ENCODE data around the gene S100A5. TPM values are rescaled to one million over a fixed set of nuclear protein-coding genes. Genes with fewer than 3 reads are reported as not detected.

Gene S100A5
- total RNA-seq, 1 donor from 2014 or later = not detected

DNA sequence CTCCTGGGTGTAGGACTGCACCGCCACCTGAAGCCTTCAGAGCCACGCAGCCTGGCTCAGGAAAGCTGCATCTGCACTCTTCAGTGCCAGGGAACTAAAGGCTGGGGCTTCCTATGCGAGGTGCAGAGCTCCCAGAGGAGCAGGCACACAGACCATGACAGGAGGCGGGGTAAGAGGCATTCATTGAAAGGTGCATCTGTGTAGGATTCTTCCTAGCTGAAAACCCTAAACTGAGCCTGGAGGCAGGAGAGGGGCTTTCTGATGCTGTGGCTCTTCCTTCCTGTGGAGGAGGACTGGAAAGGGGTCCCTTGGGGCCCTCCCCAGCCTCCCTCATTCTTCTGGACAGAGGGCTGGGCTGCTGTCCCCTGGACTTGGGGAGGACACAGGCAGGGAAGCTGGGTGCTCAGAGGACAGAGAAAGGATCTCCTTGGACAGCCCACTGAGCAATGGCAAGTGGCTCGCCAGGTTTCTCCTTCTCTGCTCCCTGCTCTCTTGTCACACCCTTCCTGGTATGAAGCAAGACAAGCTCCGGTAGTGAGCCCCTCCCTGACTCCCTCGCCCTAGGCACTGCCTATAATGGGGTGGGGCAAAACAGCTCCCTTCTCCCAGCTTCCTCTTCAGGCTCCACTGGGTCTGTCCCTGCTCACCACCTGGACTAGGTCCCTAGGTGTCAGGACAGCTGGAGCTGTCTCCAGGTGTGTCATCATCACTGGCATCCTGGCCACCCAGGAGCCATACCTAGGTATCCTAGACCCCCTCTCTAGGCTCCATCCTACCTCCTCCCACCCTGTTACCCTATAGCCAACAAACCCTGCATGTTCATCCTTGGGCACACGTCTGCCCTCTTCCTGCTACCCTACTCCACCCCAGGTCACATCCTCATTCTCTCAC is 25.0 kb downstream of the S100A5 start:
- no peak overlapping the region for H3K27ac Mint-ChIP-seq (ENCODE audit: unreplicated experiment)
- H3K9me3 Mint-ChIP-seq (ENCODE audit: unreplicated experiment) = peaks cover 2% of the 10 kb centered on the region
- H3K36me3 Mint-ChIP-seq (ENCODE audit: unreplicated experiment) = no peaks in the 10 kb centered on the region
- no peak for DNase-seq
- H3K4me1 Mint-ChIP-seq (ENCODE audit: low read depth, unreplicated experiment) = peaks cover 3% of the 10 kb centered on the region
- TF ChIP-seq, protein P1, sequence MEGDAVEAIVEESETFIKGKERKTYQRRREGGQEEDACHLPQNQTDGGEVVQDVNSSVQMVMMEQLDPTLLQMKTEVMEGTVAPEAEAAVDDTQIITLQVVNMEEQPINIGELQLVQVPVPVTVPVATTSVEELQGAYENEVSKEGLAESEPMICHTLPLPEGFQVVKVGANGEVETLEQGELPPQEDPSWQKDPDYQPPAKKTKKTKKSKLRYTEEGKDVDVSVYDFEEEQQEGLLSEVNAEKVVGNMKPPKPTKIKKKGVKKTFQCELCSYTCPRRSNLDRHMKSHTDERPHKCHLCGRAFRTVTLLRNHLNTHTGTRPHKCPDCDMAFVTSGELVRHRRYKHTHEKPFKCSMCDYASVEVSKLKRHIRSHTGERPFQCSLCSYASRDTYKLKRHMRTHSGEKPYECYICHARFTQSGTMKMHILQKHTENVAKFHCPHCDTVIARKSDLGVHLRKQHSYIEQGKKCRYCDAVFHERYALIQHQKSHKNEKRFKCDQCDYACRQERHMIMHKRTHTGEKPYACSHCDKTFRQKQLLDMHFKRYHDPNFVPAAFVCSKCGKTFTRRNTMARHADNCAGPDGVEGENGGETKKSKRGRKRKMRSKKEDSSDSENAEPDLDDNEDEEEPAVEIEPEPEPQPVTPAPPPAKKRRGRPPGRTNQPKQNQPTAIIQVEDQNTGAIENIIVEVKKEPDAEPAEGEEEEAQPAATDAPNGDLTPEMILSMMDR (IDR thresholded peaks at IDR 0.05; ENCODE audit: partially characterized antibody, unreplicated experiment) = no peak
- peaks cover 8% of the 10 kb centered on the region for H3K27me3 Mint-ChIP-seq (ENCODE audit: unreplicated experiment)
- no peak overlapping the region for H3K4me3 Mint-ChIP-seq (ENCODE audit: unreplicated experiment)

DNA sequence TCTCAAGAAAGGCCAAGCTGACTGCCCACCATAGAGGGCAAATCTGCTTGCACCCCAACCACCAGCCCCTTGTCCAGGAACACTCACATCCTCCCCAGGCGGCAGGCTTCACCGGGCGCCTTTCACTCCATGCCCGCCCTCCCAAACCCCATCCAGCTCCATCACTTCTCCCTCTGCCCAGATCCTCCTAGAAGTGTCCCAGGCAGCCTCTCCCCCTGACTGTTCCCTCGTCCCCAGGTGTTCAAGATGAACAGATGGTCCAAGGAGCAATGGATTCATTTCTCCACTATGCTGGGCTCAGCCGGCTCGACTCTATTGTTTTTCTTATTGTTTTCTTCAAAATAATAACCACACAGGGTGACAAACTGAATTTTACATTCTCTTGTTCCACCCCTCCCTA is 27.1 kb downstream of the S100A5 start:
- H3K27ac Mint-ChIP-seq (ENCODE audit: unreplicated experiment) = no peak overlapping the region
- peaks cover 2% of the 10 kb centered on the region for H3K9me3 Mint-ChIP-seq (ENCODE audit: unreplicated experiment)
- H3K27me3 Mint-ChIP-seq (ENCODE audit: unreplicated experiment) = peaks cover 6% of the 10 kb centered on the region
- peaks cover 3% of the 10 kb centered on the region for H3K4me1 Mint-ChIP-seq (ENCODE audit: low read depth, unreplicated experiment)
- no peaks in the 10 kb centered on the region for H3K36me3 Mint-ChIP-seq (ENCODE audit: unreplicated experiment)
- no peak overlapping the region for H3K4me3 Mint-ChIP-seq (ENCODE audit: unreplicated experiment)
- TF ChIP-seq, protein P1 (IDR thresholded peaks at IDR 0.05; ENCODE audit: partially characterized antibody, unreplicated experiment) = no peak
- DNase-seq = no peak

DNA sequence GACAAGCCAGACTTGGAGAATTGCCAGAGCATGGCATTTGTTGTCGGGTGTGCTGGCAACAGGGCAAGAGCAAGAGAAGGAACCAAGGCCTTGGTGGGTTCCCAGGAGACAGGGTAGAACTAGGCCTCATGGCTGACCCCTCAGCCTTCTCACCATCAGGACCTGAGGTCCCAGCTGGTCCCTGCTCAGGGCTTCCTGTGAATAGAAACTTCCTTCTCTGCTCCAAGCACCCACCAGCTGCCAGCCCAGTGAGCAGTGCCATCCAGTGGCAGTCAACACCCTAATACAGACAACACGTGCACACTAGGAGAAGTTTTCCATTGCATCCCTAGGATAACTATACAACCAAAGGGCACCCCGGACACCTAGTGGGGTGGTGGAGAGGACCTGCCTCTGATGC is 27.7 kb downstream of the S100A5 start:
- H3K9me3 Mint-ChIP-seq (ENCODE audit: unreplicated experiment) = peaks cover 2% of the 10 kb centered on the region
- H3K36me3 Mint-ChIP-seq (ENCODE audit: unreplicated experiment) = no peaks in the 10 kb centered on the region
- TF ChIP-seq, protein P1 (IDR thresholded peaks at IDR 0.05; ENCODE audit: partially characterized antibody, unreplicated experiment) = no peak
- no peak overlapping the region for H3K27ac Mint-ChIP-seq (ENCODE audit: unreplicated experiment)
- peaks cover 3% of the 10 kb centered on the region for H3K4me1 Mint-ChIP-seq (ENCODE audit: low read depth, unreplicated experiment)
- DNase-seq = no peak
- no peak overlapping the region for H3K4me3 Mint-ChIP-seq (ENCODE audit: unreplicated experiment)
- peaks cover 8% of the 10 kb centered on the region for H3K27me3 Mint-ChIP-seq (ENCODE audit: unreplicated experiment)

DNA sequence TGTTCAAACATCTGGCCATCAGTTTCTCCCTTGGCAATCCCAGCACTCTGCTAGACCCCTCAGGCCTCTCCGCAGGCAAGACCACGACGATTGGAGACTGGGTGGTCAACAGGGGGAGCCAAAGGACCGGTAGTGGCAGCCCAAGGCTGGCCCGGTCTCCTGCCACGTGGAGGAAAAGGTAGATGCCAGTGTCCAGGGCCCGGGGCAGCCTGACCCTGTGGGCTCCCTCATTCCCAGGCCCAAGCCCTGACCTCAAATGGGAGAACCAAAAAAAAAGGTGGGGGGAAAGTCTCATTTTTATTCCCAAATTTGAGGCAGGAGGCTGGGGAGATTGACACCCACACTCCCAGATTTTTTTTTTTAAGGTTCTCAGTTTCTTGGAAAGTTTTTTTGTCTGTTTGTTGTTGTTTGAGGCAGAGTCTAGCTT is 29.7 kb downstream of the S100A5 start:
- H3K4me3 Mint-ChIP-seq (ENCODE audit: unreplicated experiment) = no peak overlapping the region
- H3K4me1 Mint-ChIP-seq (ENCODE audit: low read depth, unreplicated experiment) = no peaks in the 10 kb centered on the region
- no peak overlapping the region for H3K27ac Mint-ChIP-seq (ENCODE audit: unreplicated experiment)
- TF ChIP-seq, protein P1 (IDR thresholded peaks at IDR 0.05; ENCODE audit: partially characterized antibody, unreplicated experiment) = peak; percentile 77
- H3K9me3 Mint-ChIP-seq (ENCODE audit: unreplicated experiment) = peaks cover 2% of the 10 kb centered on the region
- peaks cover 13% of the 10 kb centered on the region for H3K27me3 Mint-ChIP-seq (ENCODE audit: unreplicated experiment)
- DNase-seq = peak; percentile 90
- no peaks in the 10 kb centered on the region for H3K36me3 Mint-ChIP-seq (ENCODE audit: unreplicated experiment)

DNA sequence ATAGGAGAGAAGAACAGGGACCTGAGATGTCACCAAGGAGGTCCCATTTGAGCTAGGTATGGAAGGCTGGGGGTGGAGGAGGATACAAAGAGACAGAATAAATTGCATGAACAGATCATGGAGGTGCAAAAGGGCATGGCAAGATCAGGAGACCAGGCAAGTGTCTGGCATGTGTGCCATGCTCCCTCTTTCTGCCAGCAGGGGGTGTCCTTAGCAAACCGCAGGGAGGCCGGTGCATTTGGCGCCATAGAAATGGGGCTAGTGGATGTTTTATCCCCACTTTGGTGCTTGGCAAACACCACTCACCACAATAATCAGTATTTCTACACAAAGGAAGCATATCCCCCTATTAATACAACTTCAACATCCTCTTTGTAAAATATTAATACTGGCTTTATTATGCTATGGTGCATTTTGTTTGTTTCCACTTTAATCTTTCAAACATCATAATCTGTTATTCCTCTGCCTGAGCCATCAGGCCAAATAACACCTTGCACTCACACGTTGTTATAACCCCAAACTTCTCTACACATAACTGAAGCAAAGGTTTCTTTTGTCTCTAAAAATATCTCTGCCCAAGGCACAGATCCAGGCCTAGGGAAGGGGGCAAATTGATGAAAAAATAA is 30.9 kb downstream of the S100A5 start:
- TF ChIP-seq, protein P1 (IDR thresholded peaks at IDR 0.05; ENCODE audit: partially characterized antibody, unreplicated experiment) = peak; percentile 72
- no peak overlapping the region for H3K4me3 Mint-ChIP-seq (ENCODE audit: unreplicated experiment)
- peaks cover 2% of the 10 kb centered on the region for H3K9me3 Mint-ChIP-seq (ENCODE audit: unreplicated experiment)
- peak; percentile 82 for DNase-seq
- no peak overlapping the region for H3K27ac Mint-ChIP-seq (ENCODE audit: unreplicated experiment)
- no peaks in the 10 kb centered on the region for H3K4me1 Mint-ChIP-seq (ENCODE audit: low read depth, unreplicated experiment)
- H3K36me3 Mint-ChIP-seq (ENCODE audit: unreplicated experiment) = no peaks in the 10 kb centered on the region
- peaks cover 13% of the 10 kb centered on the region for H3K27me3 Mint-ChIP-seq (ENCODE audit: unreplicated experiment)

Data from glutamatergic neuron (in vitro differentiated cells).